Adrenal gland (tissue), 5 donors: ENCODE data around the gene CCL5.

Experiments
- POLR2A ChIP-seq, 2 donors: fragments of 450-650 bp; IDR thresholded peaks; one replicate each; pipeline ENCODE4 v1.6.1; 2017; ENCODE audit warnings: antibody characterized with exemption in 2 of 2, mild to moderate bottlenecking in 2 of 2, moderate library complexity in 1 of 2
- TF ChIP-seq, protein P1 (sequence below), 6 experiments: fragments of 450-650 bp in 4 of 6; fragments of 200-600 bp in 2 of 6; sonication (generic) in 1 of 6; IDR thresholded peaks; 1 replicate in 5 of 6; 2 replicates in 1 of 6; pipeline versions ENCODE4 v1.5.1 to v1.8.0; 2016 to 2021; ENCODE audit warnings: antibody characterized with exemption in 6 of 6, mild to moderate bottlenecking in 2 of 6, moderate library complexity in 1 of 6
- donor health status: DM: no; HTN: no; CAD: no.

DNA sequence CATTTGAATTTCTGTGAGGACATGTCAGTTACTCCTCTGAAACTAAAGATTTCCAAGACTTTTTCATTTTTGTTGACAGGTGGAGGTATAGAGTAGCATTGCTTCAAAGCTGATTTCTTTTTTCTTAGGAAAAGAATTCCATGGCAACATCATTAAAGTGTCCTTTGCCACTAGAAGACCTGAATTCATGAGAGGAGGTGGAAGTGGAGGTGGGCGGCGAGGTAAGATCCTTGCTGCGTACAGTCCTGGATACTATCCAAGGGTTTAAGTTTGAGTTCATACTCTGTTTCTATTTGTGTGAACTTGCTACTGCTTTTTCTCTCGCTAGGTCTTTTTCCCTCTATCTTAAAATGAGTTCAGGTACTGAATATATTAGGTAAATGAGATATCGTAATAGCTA is 37.9 kb downstream of the CCL5 start:
- TF ChIP-seq POLR2A (IDR thresholded peaks at IDR 0.05), result no peak
- TF ChIP-seq, protein P1, sequence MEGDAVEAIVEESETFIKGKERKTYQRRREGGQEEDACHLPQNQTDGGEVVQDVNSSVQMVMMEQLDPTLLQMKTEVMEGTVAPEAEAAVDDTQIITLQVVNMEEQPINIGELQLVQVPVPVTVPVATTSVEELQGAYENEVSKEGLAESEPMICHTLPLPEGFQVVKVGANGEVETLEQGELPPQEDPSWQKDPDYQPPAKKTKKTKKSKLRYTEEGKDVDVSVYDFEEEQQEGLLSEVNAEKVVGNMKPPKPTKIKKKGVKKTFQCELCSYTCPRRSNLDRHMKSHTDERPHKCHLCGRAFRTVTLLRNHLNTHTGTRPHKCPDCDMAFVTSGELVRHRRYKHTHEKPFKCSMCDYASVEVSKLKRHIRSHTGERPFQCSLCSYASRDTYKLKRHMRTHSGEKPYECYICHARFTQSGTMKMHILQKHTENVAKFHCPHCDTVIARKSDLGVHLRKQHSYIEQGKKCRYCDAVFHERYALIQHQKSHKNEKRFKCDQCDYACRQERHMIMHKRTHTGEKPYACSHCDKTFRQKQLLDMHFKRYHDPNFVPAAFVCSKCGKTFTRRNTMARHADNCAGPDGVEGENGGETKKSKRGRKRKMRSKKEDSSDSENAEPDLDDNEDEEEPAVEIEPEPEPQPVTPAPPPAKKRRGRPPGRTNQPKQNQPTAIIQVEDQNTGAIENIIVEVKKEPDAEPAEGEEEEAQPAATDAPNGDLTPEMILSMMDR (IDR thresholded peaks at IDR 0.05), result no peak
